H1 (cell line): Measurements from ENCODE around the gene MXD4. TPM values are rescaled to one million over a fixed set of nuclear protein-coding genes. Genes with fewer than 3 reads are reported as not detected.

Source experiments
- CHD7 ChIP-seq: fragments of 300-600 bp; sonication (generic); IDR thresholded peaks from 2 replicates; pipeline ENCODE4 v1.7.1; 2012; ENCODE audit warnings: low read length, moderate library complexity, mild to moderate bottlenecking, inconsistent platforms; ENCODE audit not compliant: insufficient replicate concordance
- ZNF274 ChIP-seq: IDR thresholded peaks from 2 replicates; pipeline ENCODE4 v1.7.0; 2012; ENCODE audit warnings: low read length, borderline replicate concordance; ENCODE audit errors: extremely low read depth
- polyA plus RNA-seq, 7 experiments: library from polyadenylated mRNA; depleted of rRNA in 3 of 7; stranded (reverse) in 5 of 7; unstranded in 2 of 7; fragments of >200 nt in 5 of 7; fragments of 200-250 nt in 2 of 7; gene quantifications; 1 replicate in 5 of 7; 2 replicates in 1 of 7; 4 replicates in 1 of 7; pipeline versions ENCODE4 v1.2.1 to v1.2.3, GENCODE V29; 2011 to 2013; ENCODE audit warnings: missing spikeins in 2 of 7, mixed read lengths in 2 of 7
- total RNA-seq: library from RNA; stranded (reverse); fragmentation: NEBNext Ultra II Directional; extraction: Animal tissue kit (Norgen Biotek cat#: 25700); gene quantifications from 2 replicates; pipeline ENCODE4 v1.2.1, GENCODE V29; 2021

MXD4 gene
- total and polyA plus RNA-seq, 2 of the 8 experiments (the other 6 are each of a cell fraction or from before 2014, with no cell fraction given) = 18.0 to 20.8 TPM

GRCh38 chr4:2284934-2285612 is 23.2 kb upstream of the MXD4 start (continued):
- TF ChIP-seq CHD7 = no peak
- no peak for TF ChIP-seq ZNF274
